Prostate gland (tissue), 2 donors: ENCODE data around the gene TOB2. TPM values are rescaled to one million over a fixed set of nuclear protein-coding genes. Genes with fewer than 3 reads are reported as not detected.
A peak's percentile ranks its signal among the peaks of the same experiment; 100 is the strongest.

Experiments
- DNase-seq: peaks from one replicate; pipeline ENCODE4 v3.0.0-alpha.2; 2019; ENCODE audit warnings: low spot score
- H3K27ac ChIP-seq, 2 donors: fragments of 200-600 bp; sonication (generic); 2 replicates each; pipeline ENCODE4 v1.5.1; 2017 to 2019
- H3K27me3 ChIP-seq: fragments of 200-600 bp; sonication (generic); replicated peaks from 2 replicates; pipeline ENCODE4 v1.5.1; 2019; ENCODE audit not compliant: insufficient read depth
- H3K36me3 ChIP-seq, 2 donors: fragments of 200-600 bp; sonication (generic); 1 replicate in 1 of 2; 2 replicates in 1 of 2; pipeline versions ENCODE4 v1.5.1 to v1.8.1; 2017 to 2019
- H3K4me1 ChIP-seq: fragments of 200-600 bp; sonication (generic); replicated peaks from 2 replicates; pipeline ENCODE4 v1.5.1; 2019
- H3K4me3 ChIP-seq, 2 donors: fragments of 200-600 bp; sonication (generic); 2 replicates each; pipeline ENCODE4 v1.5.1; 2017 to 2019
- H3K9me3 ChIP-seq: fragments of 200-600 bp; sonication (generic); 2 replicates; pipeline ENCODE4 v1.5.1; 2017
- POLR2A ChIP-seq: fragments of 450-650 bp; IDR thresholded peaks from one replicate; pipeline ENCODE4 v1.6.1; 2016; ENCODE audit warnings: antibody characterized with exemption, mild to moderate bottlenecking
- POLR2AphosphoS5 ChIP-seq: sonication (generic); formaldehyde crosslinking; IDR thresholded peaks from one replicate; pipeline ENCODE4 v1.6.1; 2017; ENCODE audit warnings: antibody characterized with exemption
- WGBS: methylation state at CpG from one replicate; pipeline ENCODE4 v1.1.5; 2018; 5-methylcytosine and 5-hydroxymethylcytosine counted together
- intact Hi-C: fragments of 100-400 bp; cut with DNase I; formaldehyde crosslinking; loops from one replicate; pipeline ENCODE4 v1.14.2; 2022
- total RNA-seq, 2 donors: library from RNA; depleted of rRNA; stranded (reverse); fragments of >200 nt; gene quantifications; one replicate each; pipeline ENCODE4 v1.1.0, GENCODE V29; 2016
- TF ChIP-seq, protein P1 (sequence below), 4 experiments: fragments of 200-600 bp in 2 of 4; fragments of 450-650 bp in 2 of 4; sonication (generic) in 2 of 4; IDR thresholded peaks; 1 replicate in 3 of 4; 2 replicates in 1 of 4; pipeline ENCODE4 v1.5.1; 2016 to 2019; ENCODE audit warnings: antibody characterized with exemption in 4 of 4, mild to moderate bottlenecking in 2 of 4, moderate library complexity in 2 of 4

The TOB2 gene
- total RNA-seq, 2 donors from 2014 or later: 56.7 to 80.8 TPM

DNA sequence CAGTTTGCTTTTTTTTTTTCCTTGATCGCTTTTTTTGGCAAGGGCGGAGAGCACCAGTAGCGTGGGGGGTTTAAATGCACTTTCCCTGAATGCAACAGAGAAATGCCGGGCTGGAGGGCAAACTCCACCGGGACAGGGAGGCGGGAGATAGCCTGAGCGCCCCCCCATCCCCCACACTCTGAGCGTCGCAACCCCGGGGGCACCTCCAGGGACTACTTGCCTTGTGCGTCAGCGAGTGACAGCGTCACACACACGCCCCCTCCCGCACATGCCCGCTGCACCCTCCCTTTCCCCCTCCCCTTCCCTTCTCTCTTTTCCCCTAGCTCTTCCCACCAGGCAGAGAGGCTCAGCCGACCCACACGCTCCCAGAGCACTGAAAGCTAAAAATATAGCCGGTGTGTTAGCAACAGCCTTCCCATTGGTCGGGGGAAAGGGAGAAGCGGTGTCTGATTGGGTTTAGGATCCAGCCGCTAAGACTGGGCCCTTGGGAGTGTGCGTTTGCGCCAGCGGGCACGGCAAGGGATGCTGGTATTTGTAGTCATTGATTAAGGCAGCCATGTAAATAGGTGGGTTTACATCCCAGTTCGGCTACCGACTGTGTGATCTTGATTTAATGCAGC lies 1.7 kb upstream of the TOB2 start:
- no peaks in the 10 kb centered on the region for H3K27me3 ChIP-seq
- H3K4me1 ChIP-seq: peaks cover under 1% of the 10 kb centered on the region
- intact Hi-C loops: no loop called here
- H3K4me3 ChIP-seq: peak overlapping the region; percentile 89 to 99
- no peaks in the 10 kb centered on the region for H3K9me3 ChIP-seq
- H3K36me3 ChIP-seq: no peaks in the 10 kb centered on the region
- under 1% methylated on average over 28 of the region's 28 CpGs for WGBS
- TF ChIP-seq POLR2AphosphoS5 (peak; percentile 100), POLR2A (peak; percentile 94)
- TF ChIP-seq, protein P1, sequence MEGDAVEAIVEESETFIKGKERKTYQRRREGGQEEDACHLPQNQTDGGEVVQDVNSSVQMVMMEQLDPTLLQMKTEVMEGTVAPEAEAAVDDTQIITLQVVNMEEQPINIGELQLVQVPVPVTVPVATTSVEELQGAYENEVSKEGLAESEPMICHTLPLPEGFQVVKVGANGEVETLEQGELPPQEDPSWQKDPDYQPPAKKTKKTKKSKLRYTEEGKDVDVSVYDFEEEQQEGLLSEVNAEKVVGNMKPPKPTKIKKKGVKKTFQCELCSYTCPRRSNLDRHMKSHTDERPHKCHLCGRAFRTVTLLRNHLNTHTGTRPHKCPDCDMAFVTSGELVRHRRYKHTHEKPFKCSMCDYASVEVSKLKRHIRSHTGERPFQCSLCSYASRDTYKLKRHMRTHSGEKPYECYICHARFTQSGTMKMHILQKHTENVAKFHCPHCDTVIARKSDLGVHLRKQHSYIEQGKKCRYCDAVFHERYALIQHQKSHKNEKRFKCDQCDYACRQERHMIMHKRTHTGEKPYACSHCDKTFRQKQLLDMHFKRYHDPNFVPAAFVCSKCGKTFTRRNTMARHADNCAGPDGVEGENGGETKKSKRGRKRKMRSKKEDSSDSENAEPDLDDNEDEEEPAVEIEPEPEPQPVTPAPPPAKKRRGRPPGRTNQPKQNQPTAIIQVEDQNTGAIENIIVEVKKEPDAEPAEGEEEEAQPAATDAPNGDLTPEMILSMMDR (IDR thresholded peaks at IDR 0.05): peak in 1 of 4 experiments; percentile 27
- DNase-seq: peak; percentile 96
- peak overlapping the region; percentile 96 to 100 for H3K27ac ChIP-seq

- H3K36me3 ChIP-seq: no peaks in the 10 kb centered on the region
- peak; percentile 60 for DNase-seq
- H3K27ac ChIP-seq: peak overlapping the region; percentile 96 to 100
- WGBS: under 1% methylated on average over 63 of the region's 63 CpGs
- no peaks in the 10 kb centered on the region for H3K9me3 ChIP-seq
- intact Hi-C loops: no loop called here
- no peaks in the 10 kb centered on the region for H3K27me3 ChIP-seq
- peak; percentile 39 for TF ChIP-seq POLR2A
- TF ChIP-seq, protein P1 (IDR thresholded peaks at IDR 0.05): no peak
- no peak for TF ChIP-seq POLR2AphosphoS5
- peaks cover 2% of the 10 kb centered on the region for H3K4me1 ChIP-seq
- peak overlapping the region; percentile 89 to 99 for H3K4me3 ChIP-seq
Observed at GRCh38 chr22:41447435-41448188, 1.0 kb upstream of the TOB2 start.

- Histone ChIP-seq H3K36me3 (no peaks in the 10 kb centered on the region), H3K4me3 (peak overlapping the region; percentile 89 to 99), H3K27ac (peak overlapping the region; percentile 96 to 100), H3K4me1 (peaks cover 2% of the 10 kb centered on the region), H3K27me3 (no peaks in the 10 kb centered on the region), H3K9me3 (no peaks in the 10 kb centered on the region)
- peak; percentile 16 for DNase-seq
- TF ChIP-seq, protein P1 (IDR thresholded peaks at IDR 0.05): no peak
- TF ChIP-seq POLR2A: no peak
- TF ChIP-seq POLR2AphosphoS5: no peak
- under 1% methylated on average over 34 of the region's 34 CpGs for WGBS
- intact Hi-C loops: no loop called here
Observed at GRCh38 chr22:41446057-41446501, 522 bp downstream of the TOB2 start.

GRCh38 chr22:41445129-41446056 lies 1.2 kb downstream of the TOB2 start:
- peak; percentile 30 for DNase-seq
- peaks cover 2% of the 10 kb centered on the region for H3K4me1 ChIP-seq
- no peaks in the 10 kb centered on the region for H3K9me3 ChIP-seq
- peak overlapping the region; percentile 96 to 100 for H3K27ac ChIP-seq
- peak overlapping the region; percentile 89 to 99 for H3K4me3 ChIP-seq
- intact Hi-C loops: no loop called here
- TF ChIP-seq, protein P1 (IDR thresholded peaks at IDR 0.05): no peak
- TF ChIP-seq POLR2AphosphoS5: peak; percentile 9
- peak; percentile 22 for TF ChIP-seq POLR2A
- under 1% methylated on average over 22 of the region's 22 CpGs for WGBS
- no peaks in the 10 kb centered on the region for H3K36me3 ChIP-seq
- H3K27me3 ChIP-seq: no peaks in the 10 kb centered on the region
